GM21825 (cell line): ENCODE results near the gene GAB1.
"Not testable (repeated sequence)": the region's sequence is repeated elsewhere in the genome, so short reads cannot be mapped to it uniquely, and the experiment has no call there.

Experiments used
- ATAC-seq: cut with Tn5 transposase; IDR thresholded peaks from one replicate; pipeline ENCODE4 v1.9.1; 2021; ENCODE audit warnings: mild to moderate bottlenecking, moderate library complexity; ENCODE audit not compliant: unreplicated experiment

The GAB1 gene

GRCh38 chr4:143337600-143338287 is 1.1 kb downstream of the GAB1 start:
- no peak for ATAC-seq

DNA sequence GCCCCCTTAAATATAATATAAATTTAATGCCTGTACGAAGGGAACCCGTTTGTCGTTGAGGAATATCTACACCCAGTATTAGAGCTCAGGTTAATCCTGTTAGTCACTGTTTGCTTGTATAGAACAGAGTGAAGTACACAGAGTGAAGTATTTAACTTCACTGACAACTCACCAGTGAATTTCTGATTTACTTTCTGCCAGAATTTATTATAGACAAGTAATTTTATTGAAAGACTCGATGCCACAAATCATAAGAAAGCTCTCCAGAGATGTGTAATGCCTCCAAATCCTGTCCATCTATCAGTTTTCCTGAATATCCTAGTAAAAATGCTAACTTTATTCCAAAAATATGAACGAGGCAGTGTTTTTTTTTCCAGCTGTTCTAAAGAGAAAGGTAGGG is 1.6 kb downstream of the GAB1 start:
- no peak for ATAC-seq

- no peak for ATAC-seq
Observed at GRCh38 chr4:143339497-143339896, 2.8 kb downstream of the GAB1 start.

DNA sequence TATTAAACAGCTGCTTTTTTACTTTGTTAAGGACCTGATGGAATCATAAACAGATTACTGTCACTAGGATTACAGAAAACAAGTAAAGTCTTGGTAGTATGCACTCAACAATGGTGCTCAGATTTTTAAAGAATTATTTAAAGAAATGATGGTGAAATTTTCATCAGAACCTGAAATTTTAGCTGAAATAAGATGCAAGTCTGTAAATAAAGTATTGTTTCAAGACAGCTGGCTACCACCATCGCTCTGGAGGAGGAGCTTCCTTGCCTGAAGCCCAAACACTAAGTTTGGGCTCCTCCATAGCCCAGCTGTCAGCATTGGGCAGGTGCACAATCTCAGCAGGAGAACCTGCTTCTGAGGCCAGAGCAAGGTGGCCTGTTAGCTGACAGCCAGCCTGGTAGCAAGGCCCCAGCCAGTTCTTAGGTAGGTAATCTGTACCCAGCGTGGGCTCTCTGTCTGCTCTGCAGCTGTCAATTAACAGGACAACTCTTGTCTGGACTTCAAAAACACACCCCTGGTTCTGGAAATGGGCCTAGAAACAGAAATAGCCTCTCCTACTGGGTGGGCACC is 4.6 kb downstream of the GAB1 start:
- no peak for ATAC-seq

DNA sequence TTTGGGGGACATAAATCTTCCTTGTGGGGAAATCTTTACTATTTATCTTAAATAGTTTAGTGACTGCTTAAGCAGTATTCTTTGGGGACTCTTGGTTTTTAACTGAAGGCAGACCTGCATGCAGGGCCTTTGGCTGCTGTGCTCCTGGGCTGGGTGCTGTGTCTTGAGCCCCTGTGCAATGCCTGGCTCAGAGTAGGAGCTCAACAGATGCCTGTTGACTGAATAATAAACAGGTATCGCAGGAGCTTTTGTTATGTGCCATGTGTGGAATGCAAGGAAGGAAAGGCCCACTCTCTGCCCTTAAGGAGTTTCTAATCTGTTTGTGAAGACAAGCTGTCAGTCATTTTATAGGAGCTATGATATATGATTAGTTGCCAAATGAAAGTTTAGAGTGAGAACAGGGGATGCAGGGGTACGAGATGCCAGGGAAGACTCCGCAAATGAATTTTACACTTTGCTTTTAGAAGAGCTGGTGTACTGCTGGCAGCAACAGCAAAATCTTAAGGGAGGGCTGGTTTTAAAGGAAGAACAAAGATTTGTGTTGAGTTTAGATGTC is 6.7 kb downstream of the GAB1 start:
- no peak for ATAC-seq

- ATAC-seq, result no peak
Observed at GRCh38 chr4:143344041-143344440, 7.4 kb downstream of the GAB1 start.

- no peak for ATAC-seq
Observed at GRCh38 chr4:143344774-143345173, 8.1 kb downstream of the GAB1 start.

- ATAC-seq, result no peak
Observed at GRCh38 chr4:143345356-143345755, 8.7 kb downstream of the GAB1 start.

DNA sequence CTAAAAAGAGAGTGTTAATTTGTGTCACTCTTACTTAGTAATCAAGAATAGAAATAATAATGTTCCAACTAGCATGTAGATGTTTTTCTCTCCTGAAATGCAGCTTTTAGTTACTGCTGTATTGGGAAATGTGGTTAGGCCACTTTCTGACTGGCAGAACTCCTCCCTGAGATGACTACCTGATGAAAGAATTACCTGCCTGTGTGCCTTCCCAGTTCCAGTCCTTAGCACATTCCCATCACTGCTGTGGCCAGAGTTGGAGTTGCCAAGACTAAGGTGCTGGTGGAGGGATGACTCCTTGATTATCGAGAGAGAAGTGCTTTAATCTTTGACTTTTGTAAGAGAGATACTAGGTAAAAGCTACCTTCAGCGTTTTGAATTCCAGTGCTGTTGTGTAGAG is 9.5 kb downstream of the GAB1 start:
- no peak for ATAC-seq

DNA sequence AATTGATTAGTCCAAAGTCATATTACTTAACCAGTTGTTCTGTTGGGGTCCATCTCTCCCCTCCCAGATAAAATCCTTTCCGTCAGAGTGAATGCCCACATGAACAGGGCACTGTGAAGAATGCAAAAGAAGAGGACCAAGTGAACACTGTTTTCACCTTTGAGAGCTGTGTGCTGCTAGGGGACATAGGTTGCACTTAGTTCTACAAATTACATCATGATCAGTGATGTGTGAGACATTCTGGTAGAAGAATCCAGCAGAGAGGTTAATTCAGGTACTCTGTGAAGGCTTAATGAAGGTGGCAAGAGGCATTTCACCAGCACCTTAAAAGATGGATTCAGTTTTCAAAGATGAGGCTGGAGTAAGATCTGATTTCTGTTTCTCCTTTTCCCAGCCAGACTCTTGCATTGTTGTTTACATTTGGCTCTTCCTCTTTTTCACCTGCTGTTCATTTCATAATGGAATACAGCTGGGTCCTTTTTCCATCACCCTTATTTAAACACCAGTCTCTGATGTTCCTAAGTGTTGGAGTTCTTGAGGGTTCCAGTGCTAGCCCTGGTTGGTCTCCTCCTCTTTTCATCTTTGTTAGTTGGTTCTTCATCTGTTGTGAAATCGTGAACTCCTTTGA is 10.9 kb downstream of the GAB1 start:
- no peak for ATAC-seq

GRCh38 chr4:143348233-143349077 is 11.8 kb downstream of the GAB1 start:
- no peak for ATAC-seq

GRCh38 chr4:143349858-143350527 is 13.3 kb downstream of the GAB1 start:
- not testable (repeated sequence) for ATAC-seq

- no peak for ATAC-seq
Observed at GRCh38 chr4:143351149-143351691, 14.5 kb downstream of the GAB1 start.

GRCh38 chr4:143351774-143352451 is 15.2 kb downstream of the GAB1 start:
- ATAC-seq, result no peak

GRCh38 chr4:143352720-143353119 is 16.0 kb downstream of the GAB1 start:
- ATAC-seq, result no peak

DNA sequence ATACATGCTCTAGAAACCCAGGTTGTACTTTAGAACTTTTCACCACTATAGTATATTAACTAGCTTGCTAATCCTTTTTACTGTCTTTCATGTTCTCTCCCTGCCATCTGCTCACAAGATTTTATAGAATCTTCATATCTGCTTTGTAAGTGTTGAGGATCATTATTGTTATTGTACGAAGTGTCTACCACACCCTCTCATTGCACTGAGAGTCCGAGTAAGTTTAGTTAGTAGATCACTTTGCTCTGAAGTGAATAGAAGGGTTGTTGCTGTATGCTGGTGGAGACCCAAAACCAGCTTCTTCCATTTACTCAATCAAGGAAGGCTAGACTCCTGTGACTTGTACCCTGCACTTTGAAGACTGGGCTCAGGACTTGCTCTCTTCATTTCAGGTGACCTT is 17.1 kb downstream of the GAB1 start:
- ATAC-seq, result no peak

DNA sequence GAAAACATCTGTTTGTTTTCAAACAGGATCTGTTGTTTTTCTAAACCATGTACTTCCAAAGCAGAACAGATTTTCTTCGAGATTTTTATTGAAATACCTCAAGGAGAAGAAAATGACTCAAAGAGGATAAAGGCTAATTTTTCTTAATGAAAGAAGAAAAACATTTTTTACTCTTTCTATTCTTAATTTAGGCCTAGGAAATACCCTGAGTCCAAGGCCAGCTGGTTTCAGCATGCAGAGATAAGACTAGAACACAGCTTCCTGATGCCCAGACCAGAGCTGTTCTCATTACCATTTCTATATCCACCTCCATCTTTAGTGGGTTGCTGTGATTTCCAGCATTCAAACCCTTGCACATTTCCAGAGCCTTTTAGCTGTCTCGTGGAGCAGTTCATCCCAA is 18.3 kb downstream of the GAB1 start:
- peak; percentile 30 for ATAC-seq

DNA sequence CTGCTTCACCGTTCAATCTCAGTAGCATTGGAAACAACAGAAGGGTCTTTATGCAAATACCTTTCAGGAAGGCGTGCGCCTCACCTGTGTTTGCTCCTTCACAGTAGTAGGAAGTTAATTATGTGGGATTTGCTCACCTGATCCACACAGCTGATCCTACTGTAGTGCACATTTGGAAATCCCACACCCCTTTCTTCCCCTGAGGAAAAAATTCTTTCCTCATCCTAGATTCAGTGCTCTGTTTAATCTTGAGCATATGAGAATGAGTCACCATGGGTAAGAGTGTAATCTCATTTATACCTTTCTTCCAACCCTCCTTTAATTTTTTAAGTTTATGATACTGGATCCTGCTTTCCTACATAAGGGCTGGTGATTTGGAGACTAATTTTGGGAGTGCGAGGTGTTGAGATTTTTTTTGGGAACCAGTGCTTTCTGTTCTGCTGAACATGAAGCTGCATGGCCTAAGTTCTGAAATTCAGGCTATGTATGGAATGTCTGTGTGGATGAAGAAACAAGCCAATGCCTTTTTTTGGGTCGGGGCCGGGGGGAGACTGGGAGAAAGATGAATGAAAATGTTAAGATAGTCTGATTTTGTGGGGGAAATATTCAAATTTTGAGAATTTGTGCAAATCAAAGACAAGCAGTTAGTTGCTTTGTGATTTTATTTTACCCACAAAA is 19.0 kb downstream of the GAB1 start:
- no peak for ATAC-seq

GRCh38 chr4:143356493-143356892 is 19.8 kb downstream of the GAB1 start:
- ATAC-seq, result no peak
